Bone marrow (tissue), 2 donors: Measurements from ENCODE around the gene DPP10.

Experiments
- DNase-seq, 2 donors: peaks; one replicate each; lab custom pipeline; 2025; lab: John Stamatoyannopoulos, UW

Gene DPP10

DNA sequence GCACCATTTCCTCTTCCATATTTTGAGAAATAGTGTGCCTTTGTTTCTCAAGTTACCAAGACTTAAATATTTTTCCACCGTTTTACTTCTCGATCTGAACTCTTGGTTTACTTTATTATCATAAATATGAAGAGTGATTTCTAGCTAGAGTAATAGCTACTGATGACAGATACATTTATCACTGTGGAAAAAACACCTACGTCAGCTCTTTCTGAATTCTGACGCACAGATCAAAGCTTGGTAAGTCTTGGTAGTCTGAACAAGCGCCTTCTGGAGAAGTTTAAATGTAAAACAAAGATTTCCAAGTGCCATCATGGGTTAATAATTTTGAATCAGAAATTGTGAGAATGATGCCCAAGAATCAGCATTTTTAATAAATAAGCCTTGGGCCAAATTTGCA is 367.7 kb downstream of the DPP10 start:
- DNase-seq = no peak

DNA sequence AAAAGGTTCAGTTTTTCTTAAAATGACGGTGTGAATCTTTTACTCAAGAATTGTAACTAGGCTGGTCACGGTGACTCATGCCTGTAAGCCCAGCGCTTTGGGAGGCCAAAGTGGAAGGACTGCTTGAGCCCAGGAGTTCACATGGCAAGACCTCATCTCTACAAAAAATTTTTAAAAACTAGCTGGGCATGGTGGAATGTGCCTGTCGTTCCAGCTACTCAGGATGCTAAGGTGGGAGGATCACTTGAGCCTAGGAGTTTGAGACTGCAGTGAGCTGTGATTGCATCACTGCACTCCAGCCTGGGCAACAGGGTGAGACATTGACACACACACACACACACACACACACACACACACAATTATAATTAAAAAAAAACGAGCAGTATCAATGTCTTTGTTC is 369.8 kb downstream of the DPP10 start:
- no peak for DNase-seq

DNA sequence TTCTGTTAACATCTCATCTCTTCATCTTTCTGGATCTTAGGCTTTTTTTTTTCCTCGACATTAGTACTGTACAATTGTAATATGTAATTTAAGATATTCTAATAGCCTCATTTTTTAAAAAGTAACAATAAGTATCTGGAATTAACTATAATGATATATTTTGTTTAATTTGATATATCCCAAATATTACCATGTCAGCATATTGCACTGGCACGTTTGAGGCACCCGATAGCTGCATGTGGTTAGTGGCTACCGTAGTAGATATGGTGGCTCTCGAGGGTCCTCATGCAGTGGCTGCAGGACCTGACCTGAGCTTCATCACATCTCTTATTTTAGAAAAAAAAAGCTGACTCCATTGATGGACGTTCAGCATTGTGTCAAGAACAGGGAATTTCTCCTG is 371.9 kb downstream of the DPP10 start:
- no peak for DNase-seq

DNA sequence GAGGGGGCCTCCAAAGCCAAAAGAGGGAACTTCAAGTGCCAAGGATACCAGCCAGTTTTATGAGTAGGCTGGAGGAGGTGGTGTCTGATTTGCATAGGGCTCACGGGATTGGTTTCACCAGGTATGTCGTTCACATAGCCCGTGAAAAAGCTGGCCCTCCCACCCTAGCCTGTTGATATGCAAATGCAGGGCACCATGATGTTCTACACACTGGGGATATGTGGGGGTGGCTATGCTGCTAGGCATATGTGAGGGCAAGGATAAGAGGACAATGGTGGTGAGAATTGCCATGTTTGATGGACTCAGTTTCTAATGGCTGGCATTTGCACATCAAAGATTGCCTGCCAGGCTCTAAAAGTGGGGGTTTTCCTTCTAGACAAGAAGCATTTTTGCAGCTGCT is 378.6 kb downstream of the DPP10 start:
- DNase-seq = no peak

DNA sequence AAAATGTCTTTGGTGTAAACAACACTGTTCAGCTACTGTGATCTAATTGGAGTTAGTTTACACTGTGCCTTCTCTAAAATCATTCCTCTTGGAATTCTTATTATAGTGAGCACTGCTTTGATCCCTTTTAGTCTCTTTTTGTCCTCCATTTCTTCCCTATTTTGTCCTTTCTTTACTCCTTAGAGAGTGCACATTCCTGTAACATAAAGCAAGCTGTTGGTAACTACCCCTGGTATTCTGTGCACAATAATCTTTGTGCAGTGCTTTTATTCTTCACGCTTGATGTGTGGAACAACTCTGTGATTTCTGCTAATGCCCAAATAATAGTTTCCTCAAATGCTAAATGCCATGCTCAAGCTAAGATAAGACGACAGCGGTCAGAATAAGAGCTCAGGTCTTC is 401.5 kb downstream of the DPP10 start:
- no peak for DNase-seq

DNA sequence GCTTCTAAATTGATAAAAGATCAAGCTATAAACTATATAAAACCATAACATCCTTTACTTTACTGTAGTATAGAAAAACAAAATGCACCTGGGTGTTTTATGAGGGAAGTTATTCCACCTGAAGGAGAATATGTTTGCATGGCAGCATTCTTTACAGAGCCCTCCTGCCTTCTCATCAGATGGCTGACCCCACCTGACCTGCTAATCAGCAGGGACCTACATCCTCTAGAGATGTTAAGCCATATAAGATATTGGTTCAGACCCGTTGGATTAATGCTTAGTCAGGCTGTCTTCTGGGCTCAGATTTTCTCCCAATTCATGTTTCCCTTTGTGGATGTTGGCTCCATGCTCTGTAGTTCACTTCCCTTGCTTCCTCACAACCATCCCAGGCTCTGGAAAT is 414.8 kb downstream of the DPP10 start:
- no peak for DNase-seq

DNA sequence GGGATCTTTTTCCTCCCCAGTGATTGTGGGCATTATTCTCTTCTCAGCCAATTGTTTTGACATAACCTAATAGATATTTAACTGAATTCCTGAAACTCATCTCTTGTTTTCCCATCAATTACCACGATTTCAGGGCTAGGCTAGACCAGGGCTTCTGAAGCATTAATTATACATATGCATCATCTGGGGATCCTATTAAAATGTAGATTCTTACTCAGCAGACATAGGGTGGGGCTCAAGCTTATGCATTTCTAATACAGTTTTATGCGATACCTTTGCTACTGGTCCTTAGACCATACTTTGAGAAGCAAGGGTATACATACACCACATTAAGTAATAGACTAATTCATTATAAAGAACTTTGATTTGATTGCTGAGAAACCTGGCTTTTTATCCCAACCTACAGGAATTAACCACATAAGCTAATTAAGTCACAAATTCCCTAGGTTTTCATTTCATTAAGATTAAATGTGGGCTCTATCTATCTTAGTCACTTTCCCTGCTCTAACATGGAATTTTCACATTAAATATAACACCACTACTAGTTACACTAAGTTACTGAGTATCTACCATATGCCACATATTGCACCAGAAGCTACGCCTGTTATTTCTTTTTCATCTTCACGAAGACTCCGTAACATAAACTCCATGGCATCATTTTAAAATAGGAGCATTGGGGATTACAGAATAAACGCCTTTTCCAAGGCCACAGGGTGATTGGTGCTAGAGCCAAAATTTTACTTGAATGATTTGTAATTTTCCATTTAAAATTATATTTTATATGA is 417.5 kb downstream of the DPP10 start:
- no peak for DNase-seq

DNA sequence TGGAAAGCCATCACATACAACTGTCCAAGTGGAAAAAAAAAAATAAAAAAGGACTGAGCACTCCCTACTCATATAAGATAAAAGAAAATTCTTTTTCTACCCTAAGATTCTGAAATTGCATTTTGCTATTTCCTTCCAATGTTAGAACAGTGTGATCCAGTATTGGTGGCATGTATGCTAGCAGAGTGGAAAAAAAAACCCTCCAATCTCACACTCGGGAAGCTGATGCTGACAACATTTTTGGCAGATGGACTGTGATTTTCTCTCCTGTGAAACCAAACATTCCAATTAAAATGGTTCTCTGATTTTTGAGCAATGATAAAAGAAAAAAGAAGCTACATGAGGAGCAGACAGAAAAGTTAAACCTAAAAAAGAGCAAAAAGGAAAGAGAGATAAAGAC is 419.8 kb downstream of the DPP10 start:
- DNase-seq = no peak

DNA sequence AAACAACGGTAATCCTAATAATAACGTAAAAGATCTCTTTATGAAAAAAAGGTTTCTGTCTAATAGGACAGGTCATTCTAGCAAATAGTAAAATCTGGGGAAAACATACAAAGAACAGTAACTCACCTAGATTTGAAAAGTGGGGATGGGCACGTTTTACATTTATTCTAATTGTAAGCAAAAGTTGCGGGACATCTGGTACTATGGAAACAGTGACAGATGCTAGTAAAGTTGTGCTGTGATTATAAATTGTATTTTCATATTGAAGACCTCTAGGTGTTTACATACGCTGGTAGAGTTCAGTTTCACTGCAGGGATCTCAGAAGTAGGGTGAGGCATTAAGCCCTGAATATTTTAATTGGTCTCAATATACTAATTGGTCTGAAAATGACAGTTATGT is 422.5 kb downstream of the DPP10 start:
- DNase-seq = no peak

DNA sequence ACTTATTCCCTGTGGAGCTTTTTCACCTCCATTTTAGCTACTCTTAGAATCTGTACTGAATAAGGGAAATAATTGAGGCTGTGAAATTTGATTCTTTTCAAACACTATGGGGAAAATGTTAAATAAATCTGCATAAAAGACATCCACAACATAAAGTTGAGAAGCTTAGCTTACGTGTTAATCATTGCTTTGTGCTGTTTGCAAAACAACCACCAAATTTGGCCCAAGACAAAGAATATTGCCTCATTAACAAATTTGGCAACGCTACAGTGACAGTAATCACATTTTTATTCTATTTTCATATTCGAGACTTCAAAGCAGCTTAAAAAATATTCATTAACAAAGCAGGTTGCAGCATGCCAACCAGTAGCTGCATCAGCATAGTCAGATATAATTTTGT is 437.6 kb downstream of the DPP10 start:
- no peak for DNase-seq

DNA sequence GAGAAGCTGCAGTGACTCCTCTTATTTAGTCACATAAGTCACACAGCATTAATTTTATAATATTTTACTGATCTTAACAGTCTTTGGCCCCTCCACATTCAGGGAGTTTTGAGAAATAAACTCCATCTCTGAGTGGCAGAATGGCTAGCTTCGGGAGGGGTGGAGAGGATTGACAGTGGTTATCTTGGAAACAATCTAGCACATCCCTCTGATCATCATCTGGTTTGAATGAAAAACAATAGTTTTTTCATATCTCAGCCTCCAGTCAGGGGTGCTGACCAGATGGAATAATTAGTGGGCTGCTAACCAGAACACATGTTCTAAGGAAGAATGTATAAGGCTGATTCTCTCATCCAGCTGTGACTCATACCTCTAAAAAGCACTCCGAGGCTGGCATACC is 477.5 kb downstream of the DPP10 start:
- no peak for DNase-seq

DNA sequence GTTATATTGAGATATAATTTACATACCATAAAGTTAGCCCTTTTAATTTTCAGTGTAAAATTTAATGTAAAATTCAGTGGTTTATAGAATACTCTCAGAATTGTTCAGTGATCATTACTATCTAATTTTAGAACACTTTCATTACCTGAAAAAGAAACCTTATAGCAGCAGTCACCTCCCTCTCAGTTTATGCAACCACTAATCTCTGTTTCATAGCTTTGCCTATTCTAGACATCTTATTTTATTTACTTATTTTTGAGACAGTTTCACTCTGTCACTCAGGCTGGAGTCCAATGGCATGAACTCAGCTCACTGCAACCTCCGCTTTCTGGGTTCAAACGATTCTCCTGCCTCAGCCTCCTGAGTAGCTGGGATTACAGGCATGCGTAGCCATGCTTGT is 479.6 kb downstream of the DPP10 start:
- no peak for DNase-seq

DNA sequence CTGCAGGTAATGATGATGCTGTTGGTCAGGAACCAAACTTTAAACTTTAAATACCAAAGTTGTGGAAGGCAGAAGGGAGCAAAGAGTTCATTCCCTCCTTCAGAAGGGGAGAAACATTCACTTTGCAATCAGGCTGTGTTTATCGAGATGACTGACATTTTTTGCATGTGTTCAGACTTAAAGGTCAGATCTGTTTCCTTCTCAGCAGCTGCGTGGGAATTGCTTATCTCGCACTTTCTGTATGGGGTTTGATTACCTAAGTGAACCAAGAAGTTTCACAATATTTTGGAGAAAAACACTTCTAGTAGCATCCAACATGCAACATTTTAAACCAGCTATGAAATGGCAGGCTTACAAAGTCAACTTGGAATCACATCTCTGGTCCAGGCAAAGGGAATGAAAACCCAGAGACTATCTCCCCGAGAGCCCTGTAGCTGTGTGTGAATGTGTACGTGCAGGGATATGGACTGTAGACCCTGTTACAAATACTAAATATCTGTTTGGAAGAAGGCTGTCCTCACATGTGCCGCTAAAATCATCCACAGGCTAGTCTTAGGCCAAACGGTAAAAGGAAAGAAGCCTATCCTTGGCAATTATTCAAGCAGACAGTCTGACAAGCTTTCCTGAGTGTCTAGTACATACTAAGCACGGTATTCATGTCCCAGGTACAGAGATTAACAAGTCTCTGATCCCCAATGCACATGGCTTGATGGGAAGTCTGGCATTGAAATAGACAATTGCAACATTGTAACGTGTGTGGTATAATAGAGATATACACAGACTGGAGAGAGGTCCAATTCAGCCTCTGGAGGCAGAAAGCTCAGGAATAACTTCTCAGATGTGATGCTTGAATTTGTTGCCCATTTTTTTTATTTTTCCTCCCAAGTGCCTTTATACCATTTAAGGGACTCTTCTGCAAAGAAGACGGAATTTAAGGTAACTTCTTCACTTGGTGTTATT is 483.1 kb downstream of the DPP10 start:
- DNase-seq = no peak

DNA sequence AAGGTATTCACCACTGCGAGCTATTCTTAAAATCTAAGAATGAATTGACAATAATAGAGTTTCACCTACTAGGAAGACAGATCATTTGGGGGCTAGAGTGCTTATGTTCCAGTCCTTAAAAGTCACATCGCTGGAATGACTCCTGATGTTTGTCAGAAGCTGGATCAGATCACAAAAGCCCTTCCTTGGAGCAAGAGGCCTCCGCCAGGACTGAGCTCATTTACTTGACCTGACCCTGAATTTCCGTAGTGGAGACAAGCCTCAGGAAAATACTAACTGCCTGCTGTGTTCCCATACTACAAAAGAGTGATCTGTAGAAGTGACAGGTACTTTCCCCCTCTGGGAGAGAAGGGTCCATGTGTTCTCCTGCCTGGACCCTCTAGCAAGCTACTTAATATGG is 483.9 kb downstream of the DPP10 start:
- DNase-seq = no peak

DNA sequence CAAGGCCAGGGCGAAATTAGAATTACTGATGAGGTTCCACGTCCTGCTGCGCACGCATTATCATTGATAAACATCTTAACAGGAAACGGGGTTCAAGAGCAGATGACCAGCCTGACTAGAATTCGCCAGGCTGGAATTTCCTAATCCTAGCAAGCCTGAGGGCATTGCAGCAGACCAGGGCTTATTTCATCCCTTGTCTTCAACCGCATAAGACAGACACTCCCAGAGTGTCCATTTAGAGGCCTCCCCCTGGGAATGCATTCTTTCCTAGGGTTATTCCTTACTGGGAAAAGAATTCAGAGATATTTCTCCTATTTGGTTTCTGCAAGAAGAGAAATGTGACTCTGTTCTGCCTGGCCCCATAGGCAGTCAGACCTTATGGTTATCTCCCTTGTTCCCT is 486.8 kb downstream of the DPP10 start:
- no peak for DNase-seq

DNA sequence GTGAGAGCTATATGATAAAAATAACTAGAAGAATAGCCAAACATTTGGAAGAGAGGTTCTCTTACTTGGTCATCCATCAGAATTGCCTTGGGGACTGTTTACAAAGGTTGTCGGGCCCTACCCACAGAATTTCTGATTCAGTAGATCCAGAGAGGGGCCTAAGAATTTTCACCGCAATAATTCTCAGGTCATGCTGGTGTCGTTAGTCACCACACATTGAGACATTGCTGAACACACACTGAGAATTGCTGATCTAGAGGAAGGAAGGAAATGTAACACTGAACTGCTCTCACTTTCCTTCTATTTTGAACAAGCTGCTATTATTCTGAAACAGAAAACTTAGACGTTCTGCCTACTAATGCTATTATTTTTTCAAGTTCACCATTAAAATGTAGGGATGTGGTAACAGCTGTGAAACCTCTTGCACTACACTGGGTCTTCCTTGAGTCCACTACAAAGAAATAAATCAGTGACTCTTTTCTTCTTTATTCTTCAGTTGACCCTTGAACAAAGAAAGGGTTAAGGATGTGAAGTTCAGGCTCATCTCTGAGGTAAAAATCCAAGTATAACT is 491.3 kb downstream of the DPP10 start:
- DNase-seq = no peak

DNA sequence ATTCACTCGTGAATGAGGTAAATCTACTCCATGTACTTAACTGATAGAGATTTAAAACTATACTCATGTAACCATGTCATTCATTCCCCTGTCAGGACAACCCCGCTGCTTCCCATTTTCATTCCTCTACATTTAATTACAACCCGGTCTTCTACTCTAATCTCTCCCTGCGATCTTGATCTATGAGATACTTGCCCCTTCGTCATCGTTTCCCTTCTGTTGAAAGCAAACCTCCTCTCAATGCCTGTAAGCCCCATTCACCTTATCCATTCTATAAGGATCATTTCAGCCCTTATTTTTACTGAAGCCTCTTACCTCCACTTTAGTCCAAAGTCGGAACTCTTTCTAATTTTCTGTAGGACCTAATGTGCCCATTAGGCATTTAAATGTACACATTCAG is 492.6 kb downstream of the DPP10 start:
- no peak for DNase-seq

DNA sequence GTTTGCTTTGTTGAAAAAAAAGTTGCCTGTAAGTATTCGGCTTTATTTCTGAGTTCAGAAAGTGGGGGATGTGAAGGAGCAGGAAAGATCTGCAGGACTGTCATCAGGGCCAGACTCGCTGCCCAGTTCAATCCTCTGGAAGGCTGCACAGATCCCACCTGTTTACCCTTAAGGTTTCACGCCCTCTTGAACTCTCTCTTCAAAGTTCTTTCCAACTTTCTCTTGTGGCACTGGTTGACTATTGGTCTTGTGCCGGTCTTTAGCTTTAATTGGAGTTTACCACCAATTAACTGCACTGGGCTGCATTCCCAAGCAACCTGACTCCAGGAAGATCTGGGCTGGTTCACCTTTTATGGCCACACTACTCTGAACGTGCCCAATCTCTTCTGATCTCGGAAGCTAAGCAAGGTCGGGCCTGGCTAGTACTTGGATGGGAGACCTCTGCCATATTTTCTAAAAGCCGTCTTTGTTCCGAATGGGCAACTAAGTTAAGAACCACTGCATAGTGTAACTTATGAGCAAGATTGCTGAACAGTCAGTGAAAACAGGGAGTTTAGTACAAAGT is 495.0 kb downstream of the DPP10 start:
- no peak for DNase-seq

DNA sequence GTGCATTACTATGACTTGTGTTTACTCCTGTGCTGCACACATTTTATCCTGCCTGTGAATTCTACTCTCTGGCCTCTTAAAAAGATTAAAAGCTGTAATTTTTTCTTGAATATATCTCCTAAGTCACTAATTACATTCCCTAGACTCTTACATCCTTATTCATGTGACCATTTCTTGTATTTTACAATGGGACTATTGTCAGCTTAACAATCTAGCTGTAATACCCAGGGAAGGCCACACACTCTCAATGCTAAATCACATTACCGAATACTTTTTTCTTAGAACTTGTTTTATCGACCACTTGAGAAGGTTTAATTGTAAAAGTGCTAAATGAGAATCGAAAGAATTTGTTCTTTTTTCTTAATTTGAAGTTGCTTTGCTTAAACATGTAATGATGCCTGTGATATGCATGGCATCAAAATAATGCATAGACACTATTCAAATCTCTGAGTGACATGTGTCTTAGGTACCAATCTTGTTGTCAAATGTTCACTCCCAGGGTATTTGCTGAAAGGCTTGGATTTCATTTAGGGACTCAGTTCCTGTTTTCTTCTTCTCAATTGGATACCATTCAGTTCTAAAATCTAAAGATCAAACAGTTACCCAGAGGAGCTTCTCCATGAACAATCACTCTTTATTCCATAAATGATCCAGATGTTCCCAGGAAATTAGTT is 498.5 kb downstream of the DPP10 start:
- DNase-seq = no peak

DNA sequence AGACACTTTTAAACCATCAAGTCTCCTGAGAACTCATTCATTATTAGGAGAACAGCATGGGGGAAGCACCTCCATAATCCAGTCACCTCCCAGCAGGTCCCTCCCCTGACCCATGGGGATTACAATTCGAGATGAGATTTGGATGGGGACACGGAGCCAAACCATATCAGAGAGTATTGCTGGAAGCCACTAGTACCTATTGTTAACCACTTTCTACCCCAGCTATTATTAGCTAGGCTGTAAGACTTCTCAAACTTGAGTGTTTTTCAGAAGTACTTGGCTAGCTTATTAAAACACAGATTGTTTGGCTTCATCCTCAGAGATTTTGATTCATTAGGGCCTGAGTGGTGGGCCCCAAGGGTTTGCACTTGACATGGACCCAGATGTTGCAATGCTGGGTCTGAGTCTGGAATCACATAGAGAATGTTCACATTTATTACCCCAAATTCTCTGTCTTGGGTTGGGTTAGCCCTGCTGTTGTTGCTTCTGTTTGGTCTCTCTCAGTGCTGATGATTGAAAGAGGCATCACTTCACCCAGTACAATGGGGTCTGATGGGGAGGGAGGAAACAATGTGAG is 506.9 kb downstream of the DPP10 start:
- DNase-seq = no peak

DNA sequence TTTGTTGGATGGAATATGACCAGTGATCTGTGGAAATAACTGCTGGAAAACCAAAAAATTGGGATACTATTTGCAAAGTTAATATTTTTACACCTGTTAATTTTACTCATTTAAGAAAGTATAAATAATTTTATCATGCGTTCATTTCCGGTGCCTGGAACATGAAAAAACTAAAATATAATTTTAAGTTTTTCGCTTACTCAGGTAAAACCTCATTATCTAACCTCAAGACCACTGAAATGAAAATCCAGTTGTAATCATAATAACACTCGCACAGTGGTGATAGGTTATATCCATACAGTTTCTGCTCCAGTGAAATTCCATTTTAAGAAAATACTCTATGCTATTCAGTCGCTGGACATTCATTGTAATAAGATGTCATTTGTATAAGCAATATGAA is 517.9 kb downstream of the DPP10 start:
- no peak for DNase-seq

DNA sequence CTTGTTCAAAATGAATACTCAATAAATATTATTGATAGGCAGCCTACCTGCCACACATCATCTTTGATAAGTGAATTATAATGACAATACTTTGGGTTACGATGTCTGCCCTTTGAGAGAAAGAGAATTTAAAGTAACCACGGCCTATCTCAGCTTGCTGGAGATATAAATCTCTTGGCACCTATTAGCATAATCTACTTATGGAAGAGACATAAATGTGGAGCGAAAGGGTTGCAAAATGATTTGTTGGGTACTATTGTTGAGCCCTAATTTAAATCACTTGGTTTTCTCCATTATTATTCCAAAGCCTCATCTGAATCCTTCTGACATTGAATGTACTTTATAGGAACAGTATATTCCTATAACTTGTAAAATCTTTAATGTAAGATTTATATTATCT is 520.1 kb downstream of the DPP10 start:
- no peak for DNase-seq
